Nephron (organoid): ENCODE measurements around the gene CUBN.

Experiments
- H3K27ac Mint-ChIP-seq, 3 experiments: 2 replicates each; pipeline ENCODE4 v1.8.0; 2020; ENCODE audit warnings: mixed read lengths in 3 of 3, mild to moderate bottlenecking in 2 of 3, moderate library complexity in 1 of 3
- H3K27me3 Mint-ChIP-seq: 2 replicates; pipeline ENCODE4 v1.8.0; 2021; ENCODE audit warnings: low read depth, mild to moderate bottlenecking, moderate library complexity, mixed read lengths
- H3K36me3 Mint-ChIP-seq: 2 replicates; pipeline ENCODE4 v1.8.0; 2020; ENCODE audit warnings: low read depth, mixed read lengths
- H3K4me1 Mint-ChIP-seq: 2 replicates; pipeline ENCODE4 v1.8.0; 2020; ENCODE audit warnings: mixed read lengths
- H3K4me3 Mint-ChIP-seq, 3 experiments: 2 replicates each; pipeline ENCODE4 v1.8.0; 2020; ENCODE audit warnings: mild to moderate bottlenecking in 3 of 3, mixed read lengths in 3 of 3, moderate library complexity in 2 of 3
- H3K9me3 Mint-ChIP-seq: 2 replicates; pipeline ENCODE4 v1.8.0; 2020; ENCODE audit warnings: mixed read lengths
- TF ChIP-seq, protein P1 (sequence below), 3 experiments: fragments of 200-600 bp; sonication (generic); IDR thresholded peaks; one replicate each; pipeline ENCODE4 v1.5.0; 2021; ENCODE audit warnings: antibody characterized with exemption in 3 of 3; ENCODE audit not compliant: unreplicated experiment in 3 of 3

CUBN gene

DNA sequence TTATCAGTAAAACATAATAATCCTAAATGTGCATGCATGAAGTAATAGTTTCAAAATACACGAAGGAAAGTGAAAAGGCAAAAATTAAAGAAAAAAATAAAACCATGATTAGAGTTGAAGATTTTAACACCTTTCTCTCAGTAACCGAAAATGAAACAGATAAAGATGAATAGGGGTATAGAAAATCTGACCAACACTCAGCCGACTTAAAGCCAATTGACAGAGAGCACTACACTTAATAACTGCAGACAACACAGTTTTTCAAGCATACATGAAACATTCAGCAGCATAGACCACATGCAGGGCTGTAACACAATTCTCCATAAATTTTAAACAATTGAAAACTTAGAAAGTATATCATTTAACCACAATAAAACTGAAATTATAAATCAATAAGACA, 76.1 kb downstream of the CUBN start:
- H3K4me1 Mint-ChIP-seq: peaks cover 24% of the 10 kb centered on the region
- H3K9me3 Mint-ChIP-seq: peaks cover 21% of the 10 kb centered on the region
- TF ChIP-seq, protein P1, sequence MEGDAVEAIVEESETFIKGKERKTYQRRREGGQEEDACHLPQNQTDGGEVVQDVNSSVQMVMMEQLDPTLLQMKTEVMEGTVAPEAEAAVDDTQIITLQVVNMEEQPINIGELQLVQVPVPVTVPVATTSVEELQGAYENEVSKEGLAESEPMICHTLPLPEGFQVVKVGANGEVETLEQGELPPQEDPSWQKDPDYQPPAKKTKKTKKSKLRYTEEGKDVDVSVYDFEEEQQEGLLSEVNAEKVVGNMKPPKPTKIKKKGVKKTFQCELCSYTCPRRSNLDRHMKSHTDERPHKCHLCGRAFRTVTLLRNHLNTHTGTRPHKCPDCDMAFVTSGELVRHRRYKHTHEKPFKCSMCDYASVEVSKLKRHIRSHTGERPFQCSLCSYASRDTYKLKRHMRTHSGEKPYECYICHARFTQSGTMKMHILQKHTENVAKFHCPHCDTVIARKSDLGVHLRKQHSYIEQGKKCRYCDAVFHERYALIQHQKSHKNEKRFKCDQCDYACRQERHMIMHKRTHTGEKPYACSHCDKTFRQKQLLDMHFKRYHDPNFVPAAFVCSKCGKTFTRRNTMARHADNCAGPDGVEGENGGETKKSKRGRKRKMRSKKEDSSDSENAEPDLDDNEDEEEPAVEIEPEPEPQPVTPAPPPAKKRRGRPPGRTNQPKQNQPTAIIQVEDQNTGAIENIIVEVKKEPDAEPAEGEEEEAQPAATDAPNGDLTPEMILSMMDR (IDR thresholded peaks at IDR 0.05; ENCODE audit: unreplicated experiment in 3 of 3): no peak
- no peaks in the 10 kb centered on the region for H3K27me3 Mint-ChIP-seq
- H3K36me3 Mint-ChIP-seq: peaks cover 34% of the 10 kb centered on the region
- H3K4me3 Mint-ChIP-seq: no peak overlapping the region
- no peak overlapping the region for H3K27ac Mint-ChIP-seq

DNA sequence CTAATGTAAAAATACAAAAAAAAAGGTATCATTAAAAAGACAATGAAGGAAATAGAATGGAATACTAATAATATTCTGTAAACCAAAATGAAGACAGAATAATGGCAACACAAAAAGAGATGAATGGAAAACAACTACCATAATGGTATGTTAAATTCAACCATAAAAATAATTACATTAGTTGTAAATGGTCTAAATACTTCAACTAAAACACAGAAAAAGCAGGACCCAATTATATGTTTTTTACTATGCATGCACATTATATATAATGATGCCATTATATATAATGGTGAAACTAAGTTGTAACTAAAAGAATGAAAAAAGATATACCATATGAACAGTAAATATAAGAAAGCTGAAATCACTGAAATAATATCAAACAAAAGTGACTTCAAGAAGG, 76.5 kb downstream of the CUBN start:
- H3K27ac Mint-ChIP-seq: no peak overlapping the region
- no peaks in the 10 kb centered on the region for H3K27me3 Mint-ChIP-seq
- H3K36me3 Mint-ChIP-seq: peaks cover 34% of the 10 kb centered on the region
- H3K4me3 Mint-ChIP-seq: no peak overlapping the region
- peaks cover 21% of the 10 kb centered on the region for H3K9me3 Mint-ChIP-seq
- H3K4me1 Mint-ChIP-seq: peaks cover 22% of the 10 kb centered on the region
- TF ChIP-seq, protein P1 (IDR thresholded peaks at IDR 0.05; ENCODE audit: unreplicated experiment in 3 of 3): no peak

DNA sequence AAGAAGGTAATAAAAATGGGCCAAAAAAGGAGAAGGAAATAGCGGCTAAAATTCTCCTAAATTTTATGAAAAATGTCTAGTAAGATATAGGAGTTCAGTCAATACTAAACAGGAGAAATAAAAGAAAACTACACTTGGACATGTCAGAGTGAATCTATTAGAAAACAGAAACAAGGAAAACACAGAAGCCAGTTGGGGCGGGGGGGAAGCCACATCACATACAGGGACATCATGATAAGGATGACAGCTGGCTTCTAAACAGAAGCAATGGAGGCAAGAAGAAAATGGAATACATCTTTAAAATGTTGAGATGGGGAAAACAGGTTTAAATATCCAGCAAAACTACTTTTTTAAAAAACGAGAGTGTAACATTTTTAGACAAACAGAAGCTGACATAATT, 77.8 kb downstream of the CUBN start:
- peaks cover 32% of the 10 kb centered on the region for H3K36me3 Mint-ChIP-seq
- TF ChIP-seq, protein P1 (IDR thresholded peaks at IDR 0.05; ENCODE audit: unreplicated experiment in 3 of 3): no peak
- H3K4me1 Mint-ChIP-seq: peaks cover 14% of the 10 kb centered on the region
- H3K4me3 Mint-ChIP-seq: no peak overlapping the region
- H3K27ac Mint-ChIP-seq: no peak overlapping the region
- H3K27me3 Mint-ChIP-seq: no peaks in the 10 kb centered on the region
- H3K9me3 Mint-ChIP-seq: peaks cover 21% of the 10 kb centered on the region

GRCh38 chr10:17049195-17049594, 80.4 kb downstream of the CUBN start:
- no peaks in the 10 kb centered on the region for H3K27me3 Mint-ChIP-seq
- H3K27ac Mint-ChIP-seq: no peak overlapping the region
- peaks cover 29% of the 10 kb centered on the region for H3K36me3 Mint-ChIP-seq
- TF ChIP-seq, protein P1 (IDR thresholded peaks at IDR 0.05; ENCODE audit: unreplicated experiment in 3 of 3): no peak
- H3K4me3 Mint-ChIP-seq: no peak overlapping the region
- H3K9me3 Mint-ChIP-seq: peaks cover 21% of the 10 kb centered on the region
- peaks cover 10% of the 10 kb centered on the region for H3K4me1 Mint-ChIP-seq

DNA sequence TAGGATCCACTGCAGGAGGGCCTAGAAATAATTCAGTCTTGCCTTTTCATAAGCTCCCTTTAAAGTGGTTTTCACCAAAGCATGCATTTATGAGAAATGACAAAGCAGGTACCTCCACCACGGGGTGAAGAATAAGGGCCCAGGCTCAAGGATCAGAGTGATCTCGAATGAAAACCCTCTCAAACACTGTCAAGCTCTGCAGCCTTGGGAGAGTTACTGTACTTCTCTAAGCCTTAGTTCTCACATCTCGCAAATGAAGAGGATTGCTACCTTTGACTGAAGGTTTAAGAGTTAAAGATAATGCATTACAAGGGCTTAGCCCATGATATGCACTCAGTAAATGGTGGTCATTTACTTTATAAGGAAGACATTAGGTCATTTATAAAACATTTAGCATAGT, 81.7 kb downstream of the CUBN start:
- TF ChIP-seq, protein P1 (IDR thresholded peaks at IDR 0.05; ENCODE audit: unreplicated experiment in 3 of 3): no peak
- H3K4me1 Mint-ChIP-seq: peaks cover 10% of the 10 kb centered on the region
- no peaks in the 10 kb centered on the region for H3K27me3 Mint-ChIP-seq
- H3K36me3 Mint-ChIP-seq: peaks cover 24% of the 10 kb centered on the region
- no peak overlapping the region for H3K27ac Mint-ChIP-seq
- no peak overlapping the region for H3K4me3 Mint-ChIP-seq
- H3K9me3 Mint-ChIP-seq: peaks cover 16% of the 10 kb centered on the region

DNA sequence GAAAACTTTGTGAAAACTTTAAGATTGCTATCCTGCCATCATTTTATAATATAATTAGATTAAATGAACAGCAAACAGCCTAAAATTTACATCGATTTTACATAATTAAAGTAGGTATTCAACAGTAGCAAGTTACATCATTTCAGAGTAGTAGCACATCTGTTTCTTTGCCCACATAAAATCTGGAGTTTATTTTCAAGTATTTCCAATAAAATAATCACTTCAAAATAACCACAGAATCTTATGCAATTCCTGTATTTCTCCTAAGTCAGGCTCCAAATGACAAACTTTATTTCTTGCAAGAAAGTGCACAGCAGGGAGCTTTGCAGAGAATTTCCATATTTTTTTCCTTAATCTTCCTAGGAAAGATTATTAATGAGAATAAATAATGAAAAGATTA, 82.6 kb downstream of the CUBN start:
- Mint-ChIP-seq H3K4me3 (no peak overlapping the region), H3K9me3 (peaks cover 11% of the 10 kb centered on the region), H3K36me3 (peaks cover 18% of the 10 kb centered on the region), H3K27ac (no peak overlapping the region), H3K27me3 (no peaks in the 10 kb centered on the region), H3K4me1 (peaks cover 10% of the 10 kb centered on the region)
- TF ChIP-seq, protein P1 (IDR thresholded peaks at IDR 0.05; ENCODE audit: unreplicated experiment in 3 of 3): no peak
